ENCODE data around the gene TP53BP2. TPM values are rescaled to one million over a fixed set of nuclear protein-coding genes. Genes with fewer than 3 reads are reported as not detected.

TP53BP2 gene
- total RNA-seq, 2 donors from 2014 or later, result 122 to 174 TPM

DNA sequence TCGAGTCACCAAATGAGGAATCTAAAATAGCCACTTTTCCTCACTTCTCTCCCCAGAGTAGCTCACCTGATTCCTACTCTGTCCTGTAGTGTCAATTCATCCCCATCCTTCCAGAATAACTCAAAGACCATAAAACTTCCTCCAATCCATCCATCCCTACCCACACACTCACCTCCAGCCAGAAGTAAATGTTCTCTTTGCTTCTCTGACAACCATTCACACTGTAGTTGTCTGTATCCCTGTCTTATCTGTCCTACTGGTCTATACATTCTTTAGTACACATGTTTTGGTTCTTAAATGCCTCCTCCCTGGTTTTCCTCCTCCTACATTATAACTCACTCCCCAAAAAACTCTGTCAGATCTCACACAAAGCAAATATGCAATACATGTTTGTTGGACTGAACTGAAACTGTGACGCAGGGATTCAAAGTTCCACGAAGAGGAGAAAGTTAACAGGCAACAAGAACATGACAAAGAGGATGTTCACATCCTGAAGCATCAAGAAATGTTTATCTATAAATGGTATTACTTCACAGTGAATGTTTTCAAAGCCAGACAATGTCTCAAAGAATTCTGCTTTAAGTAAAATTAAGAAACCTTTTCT is 11.0 kb downstream of the TP53BP2 start:
- H3K27ac Mint-ChIP-seq, result no peak overlapping the region
- H3K36me3 Mint-ChIP-seq, result peaks cover 2% of the 10 kb centered on the region
- peaks cover 19 to 22% of the 10 kb centered on the region in 2 donors for H3K4me1 Mint-ChIP-seq (ENCODE audit: low read depth in 2 of 2)
- no peak overlapping the region for H3K4me3 Mint-ChIP-seq
- peak in 1 of 2 donors; percentile 1 for ATAC-seq
- H3K27me3 Mint-ChIP-seq, result no peaks in the 10 kb centered on the region
- no peak for DNase-seq (ENCODE audit: low spot score)
- no peaks in the 10 kb centered on the region for H3K9me3 Mint-ChIP-seq

- DNase-seq (ENCODE audit: low spot score) (no peak), ATAC-seq (no peak)
- H3K9me3 Mint-ChIP-seq, result no peaks in the 10 kb centered on the region
- peaks cover 21 to 24% of the 10 kb centered on the region in 2 donors for H3K4me1 Mint-ChIP-seq (ENCODE audit: low read depth in 2 of 2)
- no peak overlapping the region for H3K4me3 Mint-ChIP-seq
- no peak overlapping the region for H3K27ac Mint-ChIP-seq
- peaks cover 5% of the 10 kb centered on the region for H3K36me3 Mint-ChIP-seq
- no peaks in the 10 kb centered on the region for H3K27me3 Mint-ChIP-seq
Measured at GRCh38 chr1:223833948-223834347, 11.8 kb downstream of the TP53BP2 start.

GRCh38 chr1:223832637-223832943 is 13.2 kb downstream of the TP53BP2 start:
- Mint-ChIP-seq H3K4me1 (ENCODE audit: low read depth in 2 of 2) (peaks cover 13 to 18% of the 10 kb centered on the region in 2 donors), H3K27ac (no peak overlapping the region), H3K9me3 (no peaks in the 10 kb centered on the region), H3K36me3 (peaks cover 10% of the 10 kb centered on the region), H3K27me3 (no peaks in the 10 kb centered on the region), H3K4me3 (no peak overlapping the region)
- no peak for DNase-seq (ENCODE audit: low spot score)
- peak; percentile 64 to 71 for ATAC-seq

DNA sequence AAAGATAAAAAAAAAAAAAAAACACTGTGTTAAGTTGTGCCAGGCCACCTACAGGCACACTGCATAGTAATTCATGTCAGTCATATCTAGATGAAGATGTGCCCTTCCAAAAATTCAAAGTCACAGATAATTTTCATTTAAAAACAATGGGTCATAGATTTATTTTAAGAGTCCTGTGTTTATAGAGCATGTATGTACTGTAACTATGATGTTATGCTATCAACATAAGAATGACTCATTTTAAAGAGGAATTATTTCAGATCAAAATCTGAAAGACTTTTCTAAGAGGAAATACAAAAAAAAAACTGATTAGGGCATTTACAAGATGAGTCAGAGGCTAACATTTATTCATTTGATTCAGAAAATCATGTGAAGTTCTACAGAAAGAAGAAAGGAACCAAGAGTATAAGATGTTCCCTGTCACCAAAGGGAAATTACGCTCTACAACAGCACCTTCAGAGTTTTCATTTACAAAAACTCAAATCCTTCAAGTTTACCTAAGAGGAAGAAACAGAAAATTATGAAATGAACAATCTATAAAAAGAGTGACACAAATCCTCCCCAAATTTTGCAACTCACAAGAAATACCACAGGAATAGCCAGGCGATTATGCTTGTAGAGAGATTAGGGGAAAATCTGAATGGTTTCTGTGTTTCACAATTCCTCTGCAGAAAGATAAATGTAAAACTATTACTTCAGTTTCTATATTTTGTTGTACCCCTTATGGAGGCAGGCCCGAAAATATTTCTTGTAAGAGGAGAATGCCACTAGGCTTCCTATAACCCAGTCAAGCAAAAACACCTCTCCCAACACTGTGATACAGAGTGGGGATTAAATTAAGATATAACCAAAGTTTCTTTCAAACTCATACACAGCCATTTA is 13.8 kb downstream of the TP53BP2 start:
- Mint-ChIP-seq H3K27me3 (no peaks in the 10 kb centered on the region), H3K4me3 (no peak overlapping the region), H3K27ac (no peak overlapping the region), H3K4me1 (ENCODE audit: low read depth in 2 of 2) (peaks cover 17 to 21% of the 10 kb centered on the region in 2 donors), H3K36me3 (peaks cover 14% of the 10 kb centered on the region), H3K9me3 (peaks cover 2% of the 10 kb centered on the region)
- ATAC-seq, result peak; percentile 65 to 81
- no peak for DNase-seq (ENCODE audit: low spot score)

GRCh38 chr1:223829678-223830077 is 16.1 kb downstream of the TP53BP2 start:
- Mint-ChIP-seq H3K27ac (peak overlapping the region; percentile 34 to 83), H3K4me3 (peak overlapping the region; percentile 47), H3K36me3 (peaks cover 16% of the 10 kb centered on the region), H3K9me3 (peaks cover 7% of the 10 kb centered on the region), H3K4me1 (ENCODE audit: low read depth in 2 of 2) (peaks cover 40 to 44% of the 10 kb centered on the region in 2 donors), H3K27me3 (no peaks in the 10 kb centered on the region)
- ATAC-seq (no peak), DNase-seq (ENCODE audit: low spot score) (no peak)

DNA sequence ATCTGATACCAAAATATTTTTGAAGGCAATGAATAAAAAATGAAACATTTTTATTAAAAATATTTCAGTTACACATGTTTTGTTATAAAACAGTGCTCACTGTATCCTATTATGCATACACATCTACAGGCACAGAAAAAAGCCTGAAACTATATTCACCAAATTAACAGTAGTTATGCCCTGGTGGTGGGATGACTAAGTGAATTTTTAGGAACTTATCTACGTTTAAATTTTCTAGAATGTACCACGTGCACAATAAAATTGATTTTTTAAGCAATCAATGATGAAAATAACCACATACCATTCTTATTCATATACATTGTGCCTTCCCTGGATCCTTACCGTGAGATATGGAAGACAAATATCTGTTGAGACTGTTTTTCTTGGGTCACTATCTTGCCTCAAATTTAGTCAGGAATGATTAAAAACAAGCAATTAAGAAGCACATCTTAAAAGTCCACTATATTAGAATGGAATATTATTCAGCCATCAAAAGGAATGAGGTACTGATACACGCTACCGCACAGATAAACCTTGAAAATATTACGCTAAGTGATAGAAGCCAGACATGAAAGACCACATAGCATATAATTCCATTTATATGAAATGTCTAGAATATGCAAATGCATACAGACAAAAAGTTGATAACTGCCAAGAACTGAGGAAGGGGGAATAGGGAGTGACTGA is 17.4 kb downstream of the TP53BP2 start:
- H3K27ac Mint-ChIP-seq, result peak overlapping the region in 1 of 2 donors; percentile 65
- peaks cover 50 to 51% of the 10 kb centered on the region in 2 donors for H3K4me1 Mint-ChIP-seq (ENCODE audit: low read depth in 2 of 2)
- H3K27me3 Mint-ChIP-seq, result no peaks in the 10 kb centered on the region
- ATAC-seq (no peak), DNase-seq (ENCODE audit: low spot score) (no peak)
- peaks cover 16% of the 10 kb centered on the region for H3K36me3 Mint-ChIP-seq
- H3K9me3 Mint-ChIP-seq, result peaks cover 7% of the 10 kb centered on the region
- H3K4me3 Mint-ChIP-seq, result no peak overlapping the region

GRCh38 chr1:223827193-223827663 is 18.5 kb downstream of the TP53BP2 start:
- Mint-ChIP-seq H3K27me3 (no peaks in the 10 kb centered on the region), H3K27ac (peak overlapping the region; percentile 69 to 82), H3K36me3 (peaks cover 16% of the 10 kb centered on the region), H3K4me1 (ENCODE audit: low read depth in 2 of 2) (peaks cover 57 to 62% of the 10 kb centered on the region in 2 donors), H3K9me3 (peaks cover 7% of the 10 kb centered on the region), H3K4me3 (peak overlapping the region; percentile 73)
- ATAC-seq, result no peak
- DNase-seq (ENCODE audit: low spot score), result no peak

- peak; percentile 93 to 95 for ATAC-seq
- peak overlapping the region; percentile 73 for H3K4me3 Mint-ChIP-seq
Measured at GRCh38 chr1:223825767-223826748, 19.7 kb downstream of the TP53BP2 start.

DNA sequence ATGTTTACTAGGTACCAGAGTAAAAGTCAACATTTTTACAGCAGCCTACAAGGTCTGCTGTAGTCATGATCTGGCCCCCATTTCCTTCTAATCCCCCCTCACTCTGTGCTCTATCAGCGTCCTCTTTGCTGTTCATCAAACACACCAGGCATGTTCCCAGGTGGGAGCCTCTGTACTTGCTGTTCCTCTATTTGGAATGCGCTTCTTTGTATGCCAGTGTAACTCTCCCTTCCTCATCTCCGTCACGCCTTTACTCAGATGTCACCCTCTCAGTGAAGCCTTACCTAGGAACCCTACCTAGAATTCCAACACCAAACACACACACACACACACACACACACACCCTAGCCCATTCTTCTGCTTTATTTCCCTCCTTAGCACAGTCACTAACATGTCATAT is 21.0 kb downstream of the TP53BP2 start:
- Mint-ChIP-seq H3K4me3 (peak overlapping the region; percentile 73), H3K27ac (peak overlapping the region; percentile 69 to 82), H3K36me3 (peaks cover 23% of the 10 kb centered on the region), H3K9me3 (peaks cover 7% of the 10 kb centered on the region), H3K27me3 (no peaks in the 10 kb centered on the region), H3K4me1 (ENCODE audit: low read depth in 2 of 2) (peaks cover 65 to 72% of the 10 kb centered on the region in 2 donors)
- DNase-seq (ENCODE audit: low spot score) (no peak), ATAC-seq (no peak)

More at GRCh38 chr1:223825767-223826748, 19.7 kb downstream of the TP53BP2 start:
- DNase-seq (ENCODE audit: low spot score), result peak; percentile 69
- Mint-ChIP-seq H3K27me3 (no peaks in the 10 kb centered on the region), H3K9me3 (peaks cover 7% of the 10 kb centered on the region), H3K36me3 (peaks cover 16% of the 10 kb centered on the region), H3K27ac (peak overlapping the region; percentile 69 to 82), H3K4me1 (ENCODE audit: low read depth in 2 of 2) (peaks cover 64 to 65% of the 10 kb centered on the region in 2 donors)

DNA sequence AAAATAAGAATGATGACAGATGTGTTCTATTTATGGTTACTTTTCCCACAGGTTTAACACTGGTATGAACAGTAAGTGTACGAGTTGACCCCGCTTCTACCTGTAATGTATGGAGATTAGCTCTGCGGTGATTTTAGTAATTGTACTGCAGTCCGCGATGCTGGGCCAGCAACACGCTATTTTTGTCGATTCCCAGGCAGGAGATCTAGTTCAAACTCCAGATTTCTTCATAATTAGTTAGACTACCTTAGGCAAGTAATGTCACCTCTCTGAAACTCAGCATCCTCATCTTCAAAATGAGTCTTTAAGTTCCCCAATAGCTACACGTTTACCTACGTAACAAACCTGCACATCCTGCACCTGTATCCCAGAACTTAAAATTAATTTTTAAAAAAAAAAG is 21.5 kb downstream of the TP53BP2 start:
- no peak for DNase-seq (ENCODE audit: low spot score)
- Mint-ChIP-seq H3K27me3 (no peaks in the 10 kb centered on the region), H3K4me3 (no peak overlapping the region), H3K4me1 (ENCODE audit: low read depth in 2 of 2) (peaks cover 63 to 71% of the 10 kb centered on the region in 2 donors), H3K9me3 (peaks cover 7% of the 10 kb centered on the region), H3K36me3 (peaks cover 24% of the 10 kb centered on the region), H3K27ac (peak overlapping the region in 1 of 2 donors; percentile 57)
- ATAC-seq, result no peak

DNA sequence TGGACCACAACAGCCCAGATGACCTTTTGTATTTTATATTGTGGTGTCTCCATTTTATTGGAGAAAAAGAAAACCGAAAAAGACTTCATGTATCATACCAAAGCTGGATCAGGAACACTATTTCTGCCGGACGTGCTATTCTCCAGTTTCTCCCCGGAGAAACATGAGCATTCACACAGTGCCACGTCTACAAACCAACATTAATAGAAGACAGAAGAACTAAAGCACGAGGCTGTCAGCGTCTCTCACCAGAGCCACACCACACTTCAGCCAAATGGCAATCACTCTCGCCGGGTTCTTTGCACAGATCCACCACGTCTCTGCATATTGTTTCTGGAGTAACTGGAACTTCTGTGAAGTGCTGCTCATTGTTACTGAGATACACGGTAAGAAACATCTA is 24.8 kb downstream of the TP53BP2 start:
- no peaks in the 10 kb centered on the region for H3K27me3 Mint-ChIP-seq
- H3K27ac Mint-ChIP-seq, result peak overlapping the region in 1 of 2 donors; percentile 17
- H3K4me3 Mint-ChIP-seq, result no peak overlapping the region
- peaks cover 40 to 56% of the 10 kb centered on the region in 2 donors for H3K4me1 Mint-ChIP-seq (ENCODE audit: low read depth in 2 of 2)
- H3K9me3 Mint-ChIP-seq, result no peaks in the 10 kb centered on the region
- DNase-seq (ENCODE audit: low spot score), result no peak
- ATAC-seq, result no peak
- H3K36me3 Mint-ChIP-seq, result peaks cover 18% of the 10 kb centered on the region

DNA sequence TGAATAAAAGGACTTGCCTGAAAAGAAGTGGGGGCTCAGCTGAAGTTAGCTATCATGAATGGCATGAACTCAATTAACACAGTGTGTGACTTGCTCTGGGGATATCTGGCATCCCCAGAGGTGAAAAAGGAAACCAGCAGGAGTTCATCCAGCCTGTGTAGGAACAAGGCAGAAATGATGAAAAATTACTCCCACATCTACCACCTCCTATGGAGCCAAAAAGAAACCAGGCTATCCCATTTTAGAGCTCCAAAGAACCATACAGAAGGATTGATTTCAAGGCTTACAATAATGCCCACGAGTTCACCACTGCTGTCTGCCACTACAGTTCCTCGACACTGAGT is 25.3 kb downstream of the TP53BP2 start:
- Mint-ChIP-seq H3K36me3 (peaks cover 18% of the 10 kb centered on the region), H3K4me3 (no peak overlapping the region), H3K27ac (peak overlapping the region in 1 of 2 donors; percentile 17), H3K27me3 (no peaks in the 10 kb centered on the region), H3K9me3 (no peaks in the 10 kb centered on the region), H3K4me1 (ENCODE audit: low read depth in 2 of 2) (peaks cover 36 to 53% of the 10 kb centered on the region in 2 donors)
- no peak for DNase-seq (ENCODE audit: low spot score)
- no peak for ATAC-seq

Measured in natural killer cell treated with Interleukin-12 subunit alpha and Interleukin-12 subunit beta and Interleukin-15 and Interleukin-18, amount 100 ng/mL, for 72 hours (primary cell).